GM13976 (cell line): ENCODE data around the gene MID1.

ENCODE experiments used
- DNase-seq: peaks from one replicate; pipeline ENCODE4 v3.0.0; 2012; ENCODE audit warnings: low spot score
- CTCF ChIP-seq: IDR thresholded peaks from 2 replicates; pipeline ENCODE4 v1.5.1; 2012; ENCODE audit warnings: borderline replicate concordance, mild to moderate bottlenecking; ENCODE audit not compliant: insufficient read depth; ENCODE audit errors: extremely low read depth, missing control alignments, control extremely low read depth
- in situ Hi-C: fragments of 300-500 bp; cut with MboI; formaldehyde crosslinking; loops from one replicate; pipeline ENCODE4 v1.12.0; 2022; ENCODE audit warnings: low sequenced_read_pairs, mixed read lengths, inconsistent platforms; ENCODE audit not compliant: unreplicated experiment

The MID1 gene

GRCh38 chrX:10519278-10519677, 101.1 kb downstream of the MID1 start:
- no peak for TF ChIP-seq CTCF
- no peak for DNase-seq
- in situ Hi-C loops = no loop called here

GRCh38 chrX:10518073-10518472, 102.3 kb downstream of the MID1 start:
- no peak for DNase-seq
- no peak for TF ChIP-seq CTCF
- in situ Hi-C loops = no loop called here

- no peak for DNase-seq
- in situ Hi-C loops = no loop called here
- no peak for TF ChIP-seq CTCF
These were observed 103.5 kb downstream of the MID1 start for GRCh38 chrX:10516781-10517322.

GRCh38 chrX:10514891-10515290, 105.5 kb downstream of the MID1 start:
- no peak for TF ChIP-seq CTCF
- in situ Hi-C loops = no loop called here
- no peak for DNase-seq

- TF ChIP-seq CTCF = no peak
- DNase-seq = no peak
- in situ Hi-C loops = no loop called here
These were observed 106.4 kb downstream of the MID1 start for GRCh38 chrX:10513974-10514373.

- no peak for TF ChIP-seq CTCF
- DNase-seq = no peak
- in situ Hi-C loops = no loop called here
These were observed 107.6 kb downstream of the MID1 start for GRCh38 chrX:10512741-10513140.

- DNase-seq = no peak
- no peak for TF ChIP-seq CTCF
- in situ Hi-C loops = no loop called here
These were observed 108.1 kb downstream of the MID1 start for GRCh38 chrX:10512258-10512657.
